DND-41 (cell line): Measurements from ENCODE around the gene TRIM74.
"Not testable (repeated sequence)": the region's sequence is repeated elsewhere in the genome, so short reads cannot be mapped to it uniquely, and the experiment has no call there.

Experiments
- ATAC-seq: fragments of 200-7000 bp; cut with Tn5 transposase; 3 replicates; pipeline ENCODE4 v1.9.1; 2021; ENCODE audit warnings: low read depth; ENCODE audit not compliant: insufficient read depth
- DNase-seq: peaks from one replicate; pipeline ENCODE4 v3.0.0-alpha.2; 2020
- H2AFZ ChIP-seq: 2 replicates; pipeline ENCODE4 v1.6.0; 2012; ENCODE audit warnings: low read depth, low read length
- H3K27ac ChIP-seq: 2 replicates; pipeline ENCODE4 v1.5.1; 2012; ENCODE audit warnings: low read length, inconsistent platforms
- H3K27me3 ChIP-seq: fragments of 200-600 bp; sonication (generic); 2 replicates; pipeline ENCODE4 v1.6.0; 2012; ENCODE audit warnings: low read length, mild to moderate bottlenecking, inconsistent platforms; ENCODE audit not compliant: insufficient read depth, poor library complexity
- H3K36me3 ChIP-seq: 2 replicates; pipeline ENCODE4 v1.5.1; 2012; ENCODE audit warnings: low read length, inconsistent platforms; ENCODE audit not compliant: insufficient read depth
- H3K4me1 ChIP-seq: 2 replicates; pipeline ENCODE4 v1.5.1; 2012; ENCODE audit warnings: mild to moderate bottlenecking, low read length; ENCODE audit not compliant: insufficient read depth
- H3K4me2 ChIP-seq: 2 replicates; pipeline ENCODE4 v1.6.0; 2012; ENCODE audit warnings: mild to moderate bottlenecking, moderate library complexity, low read length, inconsistent platforms; ENCODE audit not compliant: insufficient read depth
- H3K4me3 ChIP-seq, 2 experiments: fragments of 200-600 bp in 1 of 2; shearing (Covaris generic) in 1 of 2; 2 replicates each; pipeline ENCODE4 v1.5.1; 2012 to 2016; ENCODE audit warnings: inconsistent platforms in 2 of 2, low read length in 2 of 2, mild to moderate bottlenecking in 2 of 2, low read depth in 1 of 2, moderate library complexity in 1 of 2
- H3K79me2 ChIP-seq: 2 replicates; pipeline ENCODE4 v1.6.0; 2012; ENCODE audit warnings: low read length, inconsistent platforms; ENCODE audit not compliant: insufficient read depth
- H3K9ac ChIP-seq: 2 replicates; pipeline ENCODE4 v1.6.0; 2012; ENCODE audit warnings: low read depth, mild to moderate bottlenecking, inconsistent platforms, low read length, moderate library complexity
- H3K9me3 ChIP-seq: 2 replicates; pipeline ENCODE4 v1.5.1; 2012; ENCODE audit warnings: low read length, moderate library complexity, mild to moderate bottlenecking, inconsistent platforms; ENCODE audit not compliant: insufficient read depth, severe bottlenecking
- H4K20me1 ChIP-seq: 2 replicates; pipeline ENCODE4 v1.6.0; 2012; ENCODE audit warnings: low read length; ENCODE audit not compliant: insufficient read depth

TRIM74 gene

GRCh38 chr7:72966892-72967291 lies 2.4 kb downstream of the TRIM74 start:
- not testable (repeated sequence) for ATAC-seq, H3K4me1 ChIP-seq, H3K79me2 ChIP-seq, H2AFZ ChIP-seq, H3K36me3 ChIP-seq, DNase-seq, H3K27me3 ChIP-seq, H3K4me3 ChIP-seq, H3K9me3 ChIP-seq, H3K9ac ChIP-seq, H3K4me2 ChIP-seq, H3K27ac ChIP-seq, H4K20me1 ChIP-seq

DNA sequence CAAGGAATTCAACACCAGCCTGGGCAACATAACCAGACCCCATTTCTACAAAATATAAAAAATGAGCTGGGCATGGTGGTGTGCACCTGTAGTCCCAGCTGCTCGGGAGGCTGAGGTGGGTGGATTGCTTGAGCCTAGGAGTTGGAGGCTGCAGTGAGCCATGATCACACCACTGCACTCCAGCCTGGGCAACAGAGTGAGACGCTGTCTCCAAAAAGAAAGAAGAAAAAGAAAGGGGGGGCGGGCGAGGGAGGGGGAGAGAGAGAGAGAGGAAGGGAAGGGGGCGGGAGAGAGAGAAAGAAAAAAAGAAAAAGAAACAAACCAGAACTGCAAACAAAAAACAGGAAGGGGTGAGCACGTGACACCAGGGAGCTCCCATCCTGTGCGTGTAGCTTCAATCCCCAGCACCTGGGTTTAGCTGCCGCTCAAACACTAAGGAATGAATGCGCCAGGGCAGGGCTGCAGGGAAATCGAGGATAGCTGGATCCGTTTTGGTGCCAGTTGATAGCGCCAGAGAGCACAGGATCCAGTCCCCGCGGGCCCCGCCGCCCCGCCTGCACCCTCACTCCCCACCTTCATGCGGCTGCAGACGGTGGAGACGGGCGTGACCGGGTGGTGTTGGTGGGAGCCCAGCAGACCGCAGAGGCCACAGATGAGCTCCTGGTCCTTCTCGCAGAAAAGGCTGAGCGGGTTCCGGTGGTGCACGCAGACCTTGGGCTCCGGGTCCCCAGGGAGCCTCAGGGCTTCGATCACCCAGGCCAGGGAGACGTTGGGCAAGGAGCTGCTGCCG lies 3.9 kb downstream of the TRIM74 start:
- H3K36me3 ChIP-seq, H2AFZ ChIP-seq, H3K4me1 ChIP-seq, H3K9ac ChIP-seq, H3K9me3 ChIP-seq, H3K4me3 ChIP-seq, H3K79me2 ChIP-seq, DNase-seq, H4K20me1 ChIP-seq, H3K4me2 ChIP-seq, H3K27me3 ChIP-seq, H3K27ac ChIP-seq: not testable (repeated sequence)
- peak; percentile 91 for ATAC-seq

GRCh38 chr7:72963056-72963455 lies 6.2 kb downstream of the TRIM74 start:
- H3K4me1 ChIP-seq, H3K9me3 ChIP-seq, H3K79me2 ChIP-seq, H3K36me3 ChIP-seq, DNase-seq, H2AFZ ChIP-seq, H3K4me3 ChIP-seq, H3K4me2 ChIP-seq, ATAC-seq, H4K20me1 ChIP-seq, H3K27ac ChIP-seq, H3K27me3 ChIP-seq, H3K9ac ChIP-seq: not testable (repeated sequence)

DNA sequence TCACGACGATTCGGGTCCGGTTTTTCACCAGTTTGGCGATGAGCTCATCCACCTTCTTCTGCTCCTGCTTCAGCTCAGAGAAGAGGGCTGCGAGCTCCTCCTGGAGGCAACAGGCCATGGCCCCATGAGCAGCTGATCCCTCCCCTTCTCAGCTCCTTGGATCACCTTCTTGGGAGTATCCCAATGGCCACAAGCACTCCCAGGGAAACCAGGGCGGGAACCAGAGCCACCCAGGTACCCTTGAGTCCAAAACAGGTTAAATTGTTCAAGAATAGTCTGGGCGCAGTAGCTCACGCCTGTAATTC lies 8.0 kb downstream of the TRIM74 start:
- not testable (repeated sequence) for H3K36me3 ChIP-seq, H3K9ac ChIP-seq, H3K9me3 ChIP-seq, H3K79me2 ChIP-seq, H3K4me2 ChIP-seq, H4K20me1 ChIP-seq, H3K27ac ChIP-seq, H3K4me3 ChIP-seq, H3K27me3 ChIP-seq, DNase-seq, ATAC-seq, H2AFZ ChIP-seq, H3K4me1 ChIP-seq

DNA sequence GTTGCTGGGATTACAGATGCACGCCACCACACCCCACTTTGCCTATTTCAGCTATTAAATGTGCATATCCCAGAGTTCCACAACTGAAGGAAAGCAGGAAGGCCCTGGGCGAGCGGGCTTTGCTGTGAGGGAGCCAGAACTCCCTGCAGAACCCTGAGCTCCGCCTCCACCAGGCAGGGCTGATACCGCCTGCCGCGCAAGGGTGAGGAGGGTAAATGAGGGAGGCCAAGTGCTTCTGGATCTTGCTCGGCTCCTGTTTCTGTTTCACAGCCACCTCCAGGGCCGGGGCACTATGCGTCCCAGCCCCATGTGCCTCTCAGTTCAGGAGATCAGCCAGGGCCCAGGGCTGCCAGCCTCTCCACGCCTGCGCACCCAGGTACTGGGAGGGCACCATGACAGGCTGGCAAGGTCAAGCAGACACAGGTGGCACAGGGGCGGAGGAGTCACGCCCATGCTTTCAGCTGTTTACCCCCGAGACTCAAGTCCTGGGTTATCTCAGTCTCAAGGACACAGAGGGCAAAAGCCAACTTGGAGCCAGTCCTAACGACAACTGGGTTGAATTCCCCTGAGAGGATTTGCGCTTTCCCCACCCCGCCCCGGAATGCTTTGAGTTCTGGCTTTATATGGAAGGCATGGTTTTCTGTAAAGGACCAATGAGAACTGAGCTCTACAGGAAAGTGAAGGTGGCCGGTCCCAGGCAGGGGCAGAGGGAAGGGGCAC lies 8.5 kb downstream of the TRIM74 start:
- H3K27me3 ChIP-seq, H3K4me1 ChIP-seq, H3K79me2 ChIP-seq, ATAC-seq, H3K4me3 ChIP-seq, H3K9ac ChIP-seq, H3K4me2 ChIP-seq, DNase-seq, H4K20me1 ChIP-seq, H3K27ac ChIP-seq, H2AFZ ChIP-seq, H3K9me3 ChIP-seq, H3K36me3 ChIP-seq: not testable (repeated sequence)

DNA sequence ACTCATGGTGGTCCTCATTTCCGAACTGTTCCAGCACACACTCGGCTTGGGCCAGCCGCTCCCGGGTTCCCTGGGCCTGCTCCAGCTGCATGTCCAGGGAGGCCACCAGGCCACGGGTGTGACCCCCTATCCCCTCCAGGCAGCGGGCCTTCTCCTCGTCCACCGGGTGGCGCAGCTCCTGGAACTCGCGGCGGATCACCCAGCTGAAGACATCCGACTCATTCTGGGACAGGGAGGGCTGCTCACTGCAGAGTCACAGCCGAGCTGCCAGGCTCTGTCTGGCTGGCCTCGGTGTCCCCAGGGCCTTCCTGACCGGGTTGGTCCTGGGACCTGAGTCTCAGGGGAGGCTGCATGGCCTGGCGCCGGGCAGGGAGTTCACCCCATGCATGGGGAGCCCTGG lies 9.2 kb downstream of the TRIM74 start:
- H3K9ac ChIP-seq, H3K9me3 ChIP-seq, H3K27ac ChIP-seq, H3K27me3 ChIP-seq, H3K79me2 ChIP-seq, H4K20me1 ChIP-seq, H3K36me3 ChIP-seq, H3K4me3 ChIP-seq, H3K4me2 ChIP-seq, DNase-seq, H3K4me1 ChIP-seq, H2AFZ ChIP-seq: not testable (repeated sequence)
- ATAC-seq: peak; percentile 52; the same call in 2 of the 3 replicates

DNA sequence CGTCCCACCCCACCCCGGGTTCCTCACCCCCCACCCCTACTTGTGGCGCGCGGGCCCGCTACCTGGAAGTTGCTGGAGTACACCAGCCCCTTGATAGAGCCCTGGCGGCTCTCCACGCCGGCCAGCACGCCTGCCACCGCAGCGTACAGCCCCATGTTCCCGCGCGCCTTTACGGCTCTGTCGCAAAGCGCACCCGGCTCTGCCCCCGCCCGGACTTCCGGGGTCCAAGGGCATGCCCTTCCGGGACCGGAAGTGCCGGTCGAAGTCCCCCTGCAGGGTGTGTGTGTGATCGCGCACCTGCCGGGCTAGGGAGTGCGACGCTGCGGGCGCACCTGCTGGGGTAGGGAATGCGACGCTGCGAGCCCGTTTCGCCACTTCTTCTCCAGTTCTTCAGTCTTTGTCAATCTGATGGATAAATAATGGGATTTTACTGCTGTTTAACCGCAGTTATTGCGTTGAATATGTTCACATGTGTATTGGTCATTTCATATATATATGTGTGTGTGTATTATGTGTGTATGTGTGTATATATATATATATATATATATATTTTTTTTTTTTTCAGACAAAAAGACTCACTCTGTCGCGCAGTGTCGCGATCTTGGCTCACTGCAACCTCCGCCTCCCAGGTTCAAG lies 14.6 kb downstream of the TRIM74 start:
- not testable (repeated sequence) for DNase-seq, H3K36me3 ChIP-seq, H3K79me2 ChIP-seq, H3K9me3 ChIP-seq, H3K4me2 ChIP-seq, H3K27me3 ChIP-seq, H2AFZ ChIP-seq, H3K4me1 ChIP-seq, H3K27ac ChIP-seq, H4K20me1 ChIP-seq
- peak; percentile 89 for ATAC-seq
- Histone ChIP-seq H3K9ac (peak overlapping the region; percentile 31; the same call in 1 of the 2 replicates), H3K4me3 (peak overlapping the region in 1 of 2 experiments; percentile 46; a peak in 1 of 4 replicates)

- not testable (repeated sequence) for H2AFZ ChIP-seq, H3K79me2 ChIP-seq, H4K20me1 ChIP-seq, H3K36me3 ChIP-seq, DNase-seq, H3K4me1 ChIP-seq, H3K27me3 ChIP-seq, H3K27ac ChIP-seq, H3K9ac ChIP-seq, H3K9me3 ChIP-seq
- ATAC-seq: peak; percentile 56
- H3K4me3 ChIP-seq: peak overlapping the region in 1 of 2 experiments; percentile 54; a peak in 2 of 4 replicates
- peak overlapping the region; percentile 62 for H3K4me2 ChIP-seq
Observed at GRCh38 chr7:72953901-72954562, 15.2 kb downstream of the TRIM74 start.
